Natural killer cell (primary cell): ENCODE data around the gene DNLZ. TPM values are rescaled to one million over a fixed set of nuclear protein-coding genes. Genes with fewer than 3 reads are reported as not detected.

Experiments used
- ATAC-seq, 3 donors: fragments of 150-1000 bp in 2 of 3; fragments of 200-7000 bp in 1 of 3; cut with Tn5 transposase; 1 replicate in 1 of 3; 2 replicates in 2 of 3; pipeline ENCODE4 v1.10.0; 2021; ENCODE audit warnings: mild to moderate bottlenecking in 2 of 3, moderate library complexity in 2 of 3
- DNase-seq, 2 donors: peaks; one replicate each; pipeline versions ENCODE4 v3.0.0 to v3.0.0-alpha.2; 2013 to 2021; ENCODE audit warnings: mixed read lengths in 1 of 2
- H3K27ac ChIP-seq: one replicate; pipeline ENCODE4 v1.5.1; 2013; ENCODE audit warnings: mild to moderate bottlenecking, low read length
- H3K27me3 ChIP-seq: one replicate; pipeline ENCODE4 v1.6.1; 2013; ENCODE audit warnings: low read length; ENCODE audit not compliant: control insufficient read depth, insufficient read depth
- H3K36me3 ChIP-seq: one replicate; pipeline ENCODE4 v1.6.1; 2013; ENCODE audit warnings: low read length; ENCODE audit not compliant: control insufficient read depth, insufficient read depth
- H3K4me1 ChIP-seq: one replicate; pipeline ENCODE4 v1.6.1; 2013; ENCODE audit warnings: low read length; ENCODE audit not compliant: control insufficient read depth, insufficient read depth
- H3K4me3 ChIP-seq: one replicate; pipeline ENCODE4 v1.5.1; 2013; ENCODE audit warnings: low read length
- H3K9me3 ChIP-seq: one replicate; pipeline ENCODE4 v1.6.1; 2013; ENCODE audit warnings: low read length; ENCODE audit not compliant: control insufficient read depth, insufficient read depth
- H3K27ac Mint-ChIP-seq, 2 donors: one replicate each; pipeline ENCODE4 v1.8.0; 2022; ENCODE audit warnings: mild to moderate bottlenecking in 2 of 2, mixed read lengths in 2 of 2, moderate library complexity in 1 of 2
- H3K27me3 Mint-ChIP-seq, 2 donors: one replicate each; pipeline ENCODE4 v1.8.0; 2022; ENCODE audit warnings: low read depth in 2 of 2, mixed read lengths in 2 of 2
- H3K36me3 Mint-ChIP-seq: one replicate; pipeline ENCODE4 v1.8.0; 2022; ENCODE audit warnings: mixed read lengths
- H3K4me1 Mint-ChIP-seq, 2 donors: one replicate each; pipeline ENCODE4 v1.8.0; 2022; ENCODE audit warnings: mixed read lengths in 2 of 2
- H3K4me3 Mint-ChIP-seq: one replicate; pipeline ENCODE4 v1.8.0; 2022; ENCODE audit warnings: mild to moderate bottlenecking, moderate library complexity, mixed read lengths
- H3K9me3 Mint-ChIP-seq, 2 donors: one replicate each; pipeline ENCODE4 v1.8.0; 2022; ENCODE audit warnings: mixed read lengths in 2 of 2
- CTCF ChIP-seq: fragments of 200-600 bp; IDR thresholded peaks from one replicate; pipeline ENCODE4 v1.8.0; 2022; ENCODE audit warnings: antibody characterized with exemption
- WGBS: methylation state at CpG from one replicate; pipeline ENCODE4 v1.1.7; 2013; ENCODE audit warnings: missing lambda C conversion rate; ENCODE audit not compliant: insufficient coverage; 5-methylcytosine and 5-hydroxymethylcytosine counted together
- intact Hi-C: fragments of 100-400 bp; cut with micrococcal nuclease; formaldehyde crosslinking; loops from one replicate; pipeline ENCODE4 v1.14.2; 2022
- total RNA-seq, 4 donors: library from RNA; stranded (reverse); fragments of 120-200 nt in 1 of 4; gene quantifications; one replicate each; pipeline versions ENCODE4 v1.2.3 to v1.2.4, GENCODE V29; 2013 to 2022

DNLZ gene
- total RNA-seq, 3 donors from 2014 or later (not counting 1 experiment from before 2014, with no cell fraction given): 24.6 to 34.8 (median 28.9) TPM

GRCh38 chr9:136316896-136317676 lies 46.5 kb downstream of the DNLZ start:
- H3K27me3 ChIP-seq: no peaks in the 10 kb centered on the region
- peak overlapping the region; percentile 83 for H3K27ac ChIP-seq
- ATAC-seq (no peak), DNase-seq (no peak)
- H3K4me1 ChIP-seq: peaks cover 35% of the 10 kb centered on the region
- H3K4me3 ChIP-seq: no peak overlapping the region
- no peak for TF ChIP-seq CTCF
- H3K9me3 ChIP-seq: peaks cover 29% of the 10 kb centered on the region
- 89% methylated on average over 13 of the region's 13 CpGs for WGBS
- Mint-ChIP-seq H3K4me1 (peaks cover 33 to 35% of the 10 kb centered on the region in 2 donors), H3K27me3 (peaks cover 0 to 8% of the 10 kb centered on the region in 2 donors), H3K27ac (peak overlapping the region; percentile 95 to 99), H3K36me3 (no peaks in the 10 kb centered on the region), H3K9me3 (peaks cover 4 to 8% of the 10 kb centered on the region in 2 donors), H3K4me3 (peak overlapping the region; percentile 89)
- H3K36me3 ChIP-seq: no peaks in the 10 kb centered on the region
- intact Hi-C loops: loop anchor here (10.0 kb wide), 3 partner anchors 48 to 1398 kb away; partner anchors contain the start of genes DNLZ and SNAPC4

GRCh38 chr9:136316271-136316751 lies 47.2 kb downstream of the DNLZ start:
- ATAC-seq (peak; percentile 73 to 83 (median 82)), DNase-seq (peak; percentile 69 to 89)
- Mint-ChIP-seq H3K9me3 (peaks cover 4 to 8% of the 10 kb centered on the region in 2 donors), H3K27me3 (peaks cover 0 to 8% of the 10 kb centered on the region in 2 donors), H3K36me3 (no peaks in the 10 kb centered on the region), H3K4me1 (peaks cover 33 to 35% of the 10 kb centered on the region in 2 donors), H3K4me3 (peak overlapping the region; percentile 89), H3K27ac (peak overlapping the region; percentile 95 to 99)
- no peaks in the 10 kb centered on the region for H3K36me3 ChIP-seq
- intact Hi-C loops: loop anchor here (10.0 kb wide), 3 partner anchors 48 to 1398 kb away; partner anchors contain the start of genes DNLZ and SNAPC4
- peaks cover 29% of the 10 kb centered on the region for H3K9me3 ChIP-seq
- H3K4me1 ChIP-seq: peaks cover 43% of the 10 kb centered on the region
- H3K4me3 ChIP-seq: no peak overlapping the region
- H3K27ac ChIP-seq: peak overlapping the region; percentile 83
- TF ChIP-seq CTCF: no peak
- WGBS: 28% methylated on average over 23 of the region's 23 CpGs
- no peaks in the 10 kb centered on the region for H3K27me3 ChIP-seq

- DNase-seq: no peak
- Histone ChIP-seq H3K4me1 (peaks cover 53% of the 10 kb centered on the region), H3K4me3 (no peak overlapping the region), H3K9me3 (peaks cover 29% of the 10 kb centered on the region), H3K27me3 (no peaks in the 10 kb centered on the region), H3K36me3 (no peaks in the 10 kb centered on the region), H3K27ac (peak overlapping the region; percentile 83)
- ATAC-seq: no peak
- H3K27ac Mint-ChIP-seq: peak overlapping the region; percentile 95 to 99
- peaks cover 0 to 8% of the 10 kb centered on the region in 2 donors for H3K27me3 Mint-ChIP-seq
- peak overlapping the region; percentile 89 for H3K4me3 Mint-ChIP-seq
- peaks cover 4 to 8% of the 10 kb centered on the region in 2 donors for H3K9me3 Mint-ChIP-seq
- intact Hi-C loops: loop anchor here (10.0 kb wide), 3 partner anchors 50 to 1400 kb away; partner anchors contain the start of genes DNLZ and SNAPC4
- no peak for TF ChIP-seq CTCF
- 88% methylated on average over 4 of the region's 4 CpGs for WGBS
- H3K4me1 Mint-ChIP-seq: peaks cover 33 to 35% of the 10 kb centered on the region in 2 donors
- H3K36me3 Mint-ChIP-seq: no peaks in the 10 kb centered on the region
Observed at GRCh38 chr9:136314944-136315343, 48.6 kb downstream of the DNLZ start.
